Epithelial cell of esophagus (primary cell): Measurements from ENCODE around the gene CFAP43.

Experiments used
- DNase-seq: peaks from one replicate; pipeline ENCODE4 v3.0.0; 2010; ENCODE audit warnings: low read depth
- H3K4me3 ChIP-seq: 2 replicates; pipeline ENCODE4 v1.5.1; 2011; ENCODE audit warnings: mild to moderate bottlenecking, low read length, control low read depth
- TF ChIP-seq, protein P1 (sequence below): IDR thresholded peaks from 2 replicates; pipeline ENCODE4 v1.5.1; 2011; ENCODE audit warnings: low read depth, mild to moderate bottlenecking, low read length, control low read depth, inconsistent platforms; ENCODE audit not compliant: insufficient read depth; ENCODE audit errors: missing control alignments

CFAP43 gene

DNA sequence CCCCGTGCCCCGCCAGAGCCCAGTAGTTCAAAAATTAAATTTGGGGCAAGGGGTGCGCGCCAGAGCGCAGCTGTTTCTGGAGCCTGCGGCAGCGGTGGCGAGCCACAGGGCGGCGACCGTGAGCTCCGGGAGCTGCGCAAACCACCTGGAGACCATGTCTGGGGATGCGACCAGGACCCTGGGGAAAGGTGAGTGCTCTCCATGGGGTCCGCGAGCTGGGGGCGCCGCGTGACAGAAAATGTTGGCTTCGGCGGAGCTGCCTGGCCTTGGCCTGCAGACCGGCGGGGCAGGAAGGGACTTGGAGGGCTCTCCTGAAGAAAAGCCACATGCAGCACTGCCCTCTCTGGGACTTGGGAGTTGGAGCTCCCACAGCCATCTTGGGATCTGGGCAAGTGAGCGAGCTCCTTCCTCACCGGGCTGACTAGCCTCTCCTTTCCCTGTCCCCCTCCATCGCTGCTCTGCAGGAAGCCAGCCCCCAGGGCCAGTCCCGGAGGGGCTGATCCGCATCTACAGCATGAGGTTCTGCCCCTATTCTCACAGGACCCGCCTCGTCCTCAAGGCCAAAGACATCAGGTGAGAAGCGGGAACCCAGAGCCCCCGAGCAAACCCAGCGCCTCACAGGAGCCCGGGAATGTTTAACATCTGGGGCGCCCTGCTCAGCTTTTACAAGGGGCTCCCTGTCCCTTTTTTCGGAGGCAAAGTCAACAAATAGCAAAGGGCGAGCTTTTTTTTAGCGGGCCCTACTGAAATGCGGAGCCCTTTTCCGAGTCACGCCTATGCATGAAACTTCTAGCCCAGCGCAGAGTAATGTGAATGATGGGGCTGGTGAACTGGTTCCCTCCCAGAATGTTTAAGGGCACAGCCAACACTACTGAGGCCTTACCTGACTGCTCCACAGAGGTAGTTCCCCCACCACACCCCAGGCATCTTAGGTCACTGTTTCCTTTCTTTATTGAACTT, 42.9 kb upstream of the CFAP43 start:
- peak overlapping the region; percentile 59 for H3K4me3 ChIP-seq
- peak; percentile 67 for DNase-seq
- TF ChIP-seq, protein P1, sequence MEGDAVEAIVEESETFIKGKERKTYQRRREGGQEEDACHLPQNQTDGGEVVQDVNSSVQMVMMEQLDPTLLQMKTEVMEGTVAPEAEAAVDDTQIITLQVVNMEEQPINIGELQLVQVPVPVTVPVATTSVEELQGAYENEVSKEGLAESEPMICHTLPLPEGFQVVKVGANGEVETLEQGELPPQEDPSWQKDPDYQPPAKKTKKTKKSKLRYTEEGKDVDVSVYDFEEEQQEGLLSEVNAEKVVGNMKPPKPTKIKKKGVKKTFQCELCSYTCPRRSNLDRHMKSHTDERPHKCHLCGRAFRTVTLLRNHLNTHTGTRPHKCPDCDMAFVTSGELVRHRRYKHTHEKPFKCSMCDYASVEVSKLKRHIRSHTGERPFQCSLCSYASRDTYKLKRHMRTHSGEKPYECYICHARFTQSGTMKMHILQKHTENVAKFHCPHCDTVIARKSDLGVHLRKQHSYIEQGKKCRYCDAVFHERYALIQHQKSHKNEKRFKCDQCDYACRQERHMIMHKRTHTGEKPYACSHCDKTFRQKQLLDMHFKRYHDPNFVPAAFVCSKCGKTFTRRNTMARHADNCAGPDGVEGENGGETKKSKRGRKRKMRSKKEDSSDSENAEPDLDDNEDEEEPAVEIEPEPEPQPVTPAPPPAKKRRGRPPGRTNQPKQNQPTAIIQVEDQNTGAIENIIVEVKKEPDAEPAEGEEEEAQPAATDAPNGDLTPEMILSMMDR = peak; percentile 91

DNA sequence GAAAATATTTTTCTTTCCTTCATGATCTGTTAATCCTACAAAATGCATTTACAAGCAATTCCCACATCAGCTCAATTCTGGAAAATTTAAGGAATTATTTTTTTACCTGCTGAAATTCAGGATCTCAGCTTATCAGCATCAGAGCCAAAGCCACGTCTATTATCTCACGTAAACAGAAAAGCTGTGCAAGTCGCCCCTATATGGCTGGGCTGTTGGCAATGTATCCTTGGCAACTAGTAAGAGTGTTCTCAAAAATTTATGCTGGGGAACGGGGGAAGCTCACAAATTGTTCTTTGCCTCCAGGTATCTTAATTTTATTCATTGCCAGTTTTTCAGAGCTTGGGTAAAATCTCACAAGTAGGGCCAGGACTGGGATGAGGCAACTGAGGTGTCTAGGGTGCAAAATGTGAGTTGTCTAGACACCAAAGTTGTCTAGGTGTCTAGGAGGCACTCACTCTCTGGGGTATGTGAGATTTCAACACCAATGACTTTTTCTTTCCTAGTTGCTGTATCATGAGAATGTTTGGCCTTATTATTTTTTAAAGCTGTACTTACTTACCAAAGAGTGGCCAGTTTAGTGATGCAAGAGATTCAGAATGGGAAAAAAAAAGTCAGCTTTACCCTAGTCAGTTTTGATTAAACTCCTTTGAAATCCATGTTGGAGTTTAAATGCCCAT, 41.9 kb upstream of the CFAP43 start:
- no peak overlapping the region for H3K4me3 ChIP-seq
- DNase-seq = no peak
- TF ChIP-seq, protein P1 = no peak

DNA sequence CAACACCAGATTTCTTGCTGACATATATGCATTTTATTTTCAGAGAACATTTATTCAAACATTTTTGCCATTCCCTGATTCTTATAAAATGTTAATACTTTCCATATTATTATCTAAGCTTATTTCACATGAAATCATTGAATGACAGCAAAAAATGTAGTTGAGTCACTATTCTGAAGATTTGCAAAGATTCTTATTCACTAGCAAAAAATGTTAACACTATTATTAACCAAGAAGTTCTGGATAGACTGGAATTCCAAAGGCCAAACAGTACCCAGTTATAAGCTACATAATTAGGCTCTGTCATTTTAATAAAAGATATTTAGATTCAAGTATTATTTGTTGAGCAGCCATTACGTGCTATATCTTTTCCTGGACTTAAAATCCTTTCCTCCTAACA, 41.1 kb upstream of the CFAP43 start:
- peak; percentile 6 for DNase-seq
- TF ChIP-seq, protein P1 = no peak
- no peak overlapping the region for H3K4me3 ChIP-seq

DNA sequence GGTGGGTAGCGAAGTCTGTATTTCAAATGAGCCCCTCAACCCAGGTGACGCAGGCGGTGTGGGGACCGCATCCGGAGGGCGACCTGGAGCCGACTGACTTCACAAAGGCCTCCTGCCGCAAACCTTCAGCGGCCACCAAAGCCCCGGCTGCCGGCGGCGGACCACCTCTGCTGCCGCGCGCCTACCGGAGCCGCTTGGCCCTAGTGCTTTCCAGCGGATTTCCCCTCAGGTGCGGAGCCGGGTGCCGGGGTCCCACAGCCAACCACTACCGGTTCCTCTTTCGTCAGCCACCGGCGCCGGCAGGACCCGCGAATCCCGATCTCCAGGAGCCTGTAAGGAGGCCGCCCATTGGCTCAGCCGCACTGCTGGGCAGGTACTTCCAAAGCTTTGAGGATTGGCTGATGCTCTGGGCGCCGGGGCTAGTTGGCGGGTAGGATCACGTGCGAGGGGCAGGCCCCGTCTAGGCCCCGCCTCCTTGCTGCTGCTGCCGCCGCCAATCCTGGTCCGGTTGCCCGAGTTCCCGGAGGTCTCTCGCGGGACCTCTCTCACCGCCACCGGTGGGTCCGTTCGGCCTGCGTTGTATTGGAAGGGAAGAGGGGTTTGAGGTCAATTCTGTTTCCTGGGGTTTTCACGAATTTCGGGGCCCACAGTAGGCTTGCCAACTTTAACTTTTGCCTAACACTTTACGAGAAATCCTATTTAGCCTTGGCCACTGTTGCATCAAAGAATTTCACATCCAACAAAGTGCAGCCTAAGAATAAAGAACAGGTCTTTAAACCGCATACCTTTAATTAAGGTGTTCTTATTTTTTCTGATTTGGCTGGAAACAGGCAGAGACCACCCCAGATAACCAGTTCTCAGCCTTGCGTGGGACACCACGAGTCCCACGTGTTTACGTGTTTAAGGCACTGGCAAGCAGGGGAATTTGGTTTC, 36.8 kb upstream of the CFAP43 start, which contains the start of gene GSTO2:
TSS of gene GSTO2 (plus strand) at position 472 of the 933 bp plus-strand sequence. CDS start 5,732 bp downstream, outside the sequence.
- peak; percentile 100 for DNase-seq
- TF ChIP-seq, protein P1 = no peak

DNA sequence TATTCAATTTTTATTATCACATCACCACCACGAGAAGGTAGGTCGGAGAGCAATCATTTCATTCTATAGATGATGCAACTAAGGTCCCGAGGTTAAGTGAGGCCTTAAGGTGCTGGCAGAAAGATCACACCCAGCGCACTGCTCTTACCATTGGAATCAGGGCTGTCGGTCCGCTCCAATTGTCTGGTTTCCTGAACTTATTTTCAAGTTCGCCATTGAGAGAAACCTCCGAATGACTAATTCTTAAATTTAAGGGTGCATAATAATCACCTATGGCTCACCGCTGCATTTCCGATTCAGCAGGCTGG, 36.2 kb upstream of the CFAP43 start:
- TF ChIP-seq, protein P1 = no peak
- peak; percentile 38 for DNase-seq

More for the DNA sequence above, 36.8 kb upstream of the CFAP43 start, which contains the start of gene GSTO2:
- H3K4me3 ChIP-seq = peak within 1 kb of the TSS; percentile 94

DNA sequence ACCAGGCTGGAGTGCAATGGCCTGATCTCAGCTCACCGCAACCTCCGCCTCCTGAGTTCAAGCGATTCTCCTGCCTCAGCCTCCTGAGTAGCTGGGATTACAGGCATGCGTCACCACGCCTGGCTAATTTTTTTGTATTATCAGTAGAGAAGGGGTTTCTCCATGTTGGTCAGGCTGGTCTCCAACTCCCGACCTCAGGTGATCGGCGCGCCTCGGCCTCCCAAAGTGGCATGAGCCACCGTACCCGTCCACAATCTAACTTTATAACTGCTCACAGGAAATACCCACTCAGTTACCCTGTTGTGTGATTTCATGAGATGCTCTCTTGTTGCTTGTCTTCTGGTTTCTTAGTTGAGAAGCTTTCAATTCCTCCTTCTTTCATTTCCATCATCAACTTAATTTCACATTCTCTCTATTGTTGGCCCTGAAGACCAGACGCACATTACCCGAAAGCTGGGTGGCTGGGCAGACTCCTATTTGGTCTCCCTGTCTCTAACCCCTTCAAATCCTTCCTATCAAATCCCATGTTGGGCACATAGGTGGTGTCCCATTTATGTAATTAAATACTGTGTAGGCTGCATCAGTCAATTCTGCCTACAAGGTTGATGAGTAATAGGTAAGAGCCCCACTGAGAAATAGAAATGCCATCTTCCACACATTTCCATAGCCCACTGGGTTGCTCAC, 35.7 kb upstream of the CFAP43 start:
- peak overlapping the region; percentile 94 for H3K4me3 ChIP-seq
- TF ChIP-seq, protein P1 = no peak
- peak; percentile 7 for DNase-seq

More for the DNA sequence above, 36.2 kb upstream of the CFAP43 start:
- H3K4me3 ChIP-seq = peak overlapping the region; percentile 94
